Measurements from ENCODE around the gene MAB21L4. TPM values are rescaled to one million over a fixed set of nuclear protein-coding genes. Genes with fewer than 3 reads are reported as not detected.

Gene MAB21L4
- polyA plus RNA-seq, 2 donors: 181 to 254 TPM

DNA sequence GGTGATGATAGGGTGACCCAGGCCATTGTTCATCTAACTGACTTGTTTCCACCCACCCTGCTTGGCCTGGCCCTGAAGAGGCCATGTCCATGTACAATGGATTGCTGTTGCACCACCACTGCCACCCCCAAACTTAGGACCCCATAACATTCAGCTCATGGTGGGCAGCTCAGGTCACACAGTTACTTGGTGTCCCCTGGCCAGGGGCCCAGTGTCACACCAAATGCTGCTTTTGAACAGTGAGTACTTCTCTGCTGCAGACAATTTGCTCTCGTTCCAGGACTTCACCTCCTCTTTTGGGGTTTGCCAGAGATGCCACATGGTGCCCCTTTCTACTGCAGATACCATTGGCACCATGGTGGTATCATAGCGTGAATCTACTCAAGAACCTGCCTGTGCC is 11.7 kb downstream of the MAB21L4 start:
- no peaks in the 10 kb centered on the region for H3K9me3 ChIP-seq (ENCODE audit: control insufficient read depth in 2 of 2, insufficient read depth in 1 of 2, low read depth in 1 of 2, low read length in 1 of 2)
- H3K27me3 ChIP-seq (ENCODE audit: control insufficient read depth in 1 of 2, insufficient read depth in 2 of 2, low read length in 2 of 2): no peaks in the 10 kb centered on the region
- peaks cover 0 to 15% of the 10 kb centered on the region in 2 donors for H3K36me3 ChIP-seq (ENCODE audit: control insufficient read depth in 2 of 2, insufficient read depth in 2 of 2, low read length in 1 of 2)
- H3K4me1 ChIP-seq (ENCODE audit: control insufficient read depth in 2 of 2, insufficient read depth in 2 of 2, low read length in 1 of 2): peaks cover 0 to 3% of the 10 kb centered on the region in 2 donors
- WGBS, 2 donors: 83 to 93% methylated on average over 2 of the region's 2 CpGs
- H3K27ac ChIP-seq (ENCODE audit: low read depth in 2 of 2, low read length in 1 of 2): no peak overlapping the region
- H3K4me3 ChIP-seq (ENCODE audit: low read depth in 1 of 2, low read length in 2 of 2): no peak overlapping the region

DNA sequence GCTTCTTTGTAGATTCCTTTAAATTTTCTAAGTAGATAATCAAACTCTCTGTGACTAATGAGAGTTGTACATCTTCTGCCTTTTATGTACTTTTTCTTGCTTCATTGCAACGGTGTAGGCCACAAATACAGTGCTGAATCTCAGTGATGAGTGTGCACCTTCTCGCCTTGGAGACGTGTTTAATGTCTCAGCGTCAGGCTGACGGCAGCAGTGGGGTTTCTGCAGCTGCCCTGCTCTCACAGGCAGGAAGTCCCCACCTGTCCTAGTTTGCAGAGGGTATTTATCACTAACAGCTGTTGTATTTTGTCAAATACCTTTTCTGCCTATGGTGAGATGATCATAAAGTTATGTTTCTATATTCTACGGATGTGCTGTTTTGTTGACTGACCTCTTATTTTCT is 14.0 kb downstream of the MAB21L4 start:
- Histone ChIP-seq H3K4me3 (ENCODE audit: low read depth in 1 of 2, low read length in 2 of 2) (no peak overlapping the region), H3K36me3 (ENCODE audit: control insufficient read depth in 2 of 2, insufficient read depth in 2 of 2, low read length in 1 of 2) (peaks cover 0 to 6% of the 10 kb centered on the region in 2 donors), H3K9me3 (ENCODE audit: control insufficient read depth in 2 of 2, insufficient read depth in 1 of 2, low read depth in 1 of 2, low read length in 1 of 2) (no peaks in the 10 kb centered on the region), H3K27ac (ENCODE audit: low read depth in 2 of 2, low read length in 1 of 2) (no peak overlapping the region), H3K27me3 (ENCODE audit: control insufficient read depth in 1 of 2, insufficient read depth in 2 of 2, low read length in 2 of 2) (no peaks in the 10 kb centered on the region), H3K4me1 (ENCODE audit: control insufficient read depth in 2 of 2, insufficient read depth in 2 of 2, low read length in 1 of 2) (no peaks in the 10 kb centered on the region)
- 51 to 56% methylated on average over 6 of the region's 6 CpGs for WGBS, 2 donors

GRCh38 chr2:240879105-240879504 is 16.9 kb downstream of the MAB21L4 start:
- no peaks in the 10 kb centered on the region for H3K36me3 ChIP-seq (ENCODE audit: control insufficient read depth in 2 of 2, insufficient read depth in 2 of 2, low read length in 1 of 2)
- no peak overlapping the region for H3K4me3 ChIP-seq (ENCODE audit: low read depth in 1 of 2, low read length in 2 of 2)
- 76 to 86% methylated on average over 7 of the region's 7 CpGs for WGBS, 2 donors
- H3K4me1 ChIP-seq (ENCODE audit: control insufficient read depth in 2 of 2, insufficient read depth in 2 of 2, low read length in 1 of 2): no peaks in the 10 kb centered on the region
- H3K9me3 ChIP-seq (ENCODE audit: control insufficient read depth in 2 of 2, insufficient read depth in 1 of 2, low read depth in 1 of 2, low read length in 1 of 2): no peaks in the 10 kb centered on the region
- no peak overlapping the region for H3K27ac ChIP-seq (ENCODE audit: low read depth in 2 of 2, low read length in 1 of 2)
- no peaks in the 10 kb centered on the region for H3K27me3 ChIP-seq (ENCODE audit: control insufficient read depth in 1 of 2, insufficient read depth in 2 of 2, low read length in 2 of 2)

DNA sequence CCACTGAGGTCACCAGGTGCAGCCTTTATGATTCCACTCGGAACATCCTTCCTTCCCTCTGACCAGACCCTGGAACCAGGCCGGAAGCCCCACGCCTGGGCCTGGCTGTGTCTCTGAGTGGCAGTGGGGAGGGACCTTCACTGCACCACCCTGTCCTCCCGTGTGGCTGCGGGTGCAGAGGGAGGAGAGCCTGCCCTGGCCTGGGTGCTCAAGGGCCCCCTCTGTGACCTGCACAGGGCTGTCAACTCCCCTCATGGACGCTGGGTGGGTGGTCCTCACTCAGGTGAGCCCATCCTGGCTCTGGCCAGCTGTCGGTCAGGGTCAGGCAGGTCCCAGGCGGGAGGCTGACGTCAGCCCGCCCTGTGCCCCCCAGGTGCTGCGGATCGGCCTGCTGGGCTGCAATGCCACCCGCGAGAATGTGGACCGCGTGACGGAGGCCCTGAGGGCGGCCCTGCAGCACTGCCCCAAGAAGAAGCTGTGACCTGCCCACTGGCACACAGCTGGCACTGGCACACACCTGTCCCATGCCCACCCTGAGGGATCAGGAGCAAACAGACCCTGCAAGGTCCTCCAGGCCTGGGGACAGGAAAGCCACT is 17.5 kb downstream of the MAB21L4 start:
- H3K4me1 ChIP-seq (ENCODE audit: control insufficient read depth in 2 of 2, insufficient read depth in 2 of 2, low read length in 1 of 2): no peaks in the 10 kb centered on the region
- H3K4me3 ChIP-seq (ENCODE audit: low read depth in 1 of 2, low read length in 2 of 2): no peak overlapping the region
- WGBS, 2 donors: 81 to 93% methylated on average over 18 of the region's 18 CpGs
- H3K27ac ChIP-seq (ENCODE audit: low read depth in 2 of 2, low read length in 1 of 2): no peak overlapping the region
- H3K27me3 ChIP-seq (ENCODE audit: control insufficient read depth in 1 of 2, insufficient read depth in 2 of 2, low read length in 2 of 2): no peaks in the 10 kb centered on the region
- no peaks in the 10 kb centered on the region for H3K9me3 ChIP-seq (ENCODE audit: control insufficient read depth in 2 of 2, insufficient read depth in 1 of 2, low read depth in 1 of 2, low read length in 1 of 2)
- no peaks in the 10 kb centered on the region for H3K36me3 ChIP-seq (ENCODE audit: control insufficient read depth in 2 of 2, insufficient read depth in 2 of 2, low read length in 1 of 2)

GRCh38 chr2:240877460-240878340 is 18.3 kb downstream of the MAB21L4 start:
- H3K4me1 ChIP-seq (ENCODE audit: control insufficient read depth in 2 of 2, insufficient read depth in 2 of 2, low read length in 1 of 2): no peaks in the 10 kb centered on the region
- no peaks in the 10 kb centered on the region for H3K36me3 ChIP-seq (ENCODE audit: control insufficient read depth in 2 of 2, insufficient read depth in 2 of 2, low read length in 1 of 2)
- no peaks in the 10 kb centered on the region for H3K9me3 ChIP-seq (ENCODE audit: control insufficient read depth in 2 of 2, insufficient read depth in 1 of 2, low read depth in 1 of 2, low read length in 1 of 2)
- H3K27ac ChIP-seq (ENCODE audit: low read depth in 2 of 2, low read length in 1 of 2): no peak overlapping the region
- H3K27me3 ChIP-seq (ENCODE audit: control insufficient read depth in 1 of 2, insufficient read depth in 2 of 2, low read length in 2 of 2): no peaks in the 10 kb centered on the region
- no peak overlapping the region for H3K4me3 ChIP-seq (ENCODE audit: low read depth in 1 of 2, low read length in 2 of 2)
- 88 to 94% methylated on average over 40 of the region's 40 CpGs for WGBS, 2 donors

DNA sequence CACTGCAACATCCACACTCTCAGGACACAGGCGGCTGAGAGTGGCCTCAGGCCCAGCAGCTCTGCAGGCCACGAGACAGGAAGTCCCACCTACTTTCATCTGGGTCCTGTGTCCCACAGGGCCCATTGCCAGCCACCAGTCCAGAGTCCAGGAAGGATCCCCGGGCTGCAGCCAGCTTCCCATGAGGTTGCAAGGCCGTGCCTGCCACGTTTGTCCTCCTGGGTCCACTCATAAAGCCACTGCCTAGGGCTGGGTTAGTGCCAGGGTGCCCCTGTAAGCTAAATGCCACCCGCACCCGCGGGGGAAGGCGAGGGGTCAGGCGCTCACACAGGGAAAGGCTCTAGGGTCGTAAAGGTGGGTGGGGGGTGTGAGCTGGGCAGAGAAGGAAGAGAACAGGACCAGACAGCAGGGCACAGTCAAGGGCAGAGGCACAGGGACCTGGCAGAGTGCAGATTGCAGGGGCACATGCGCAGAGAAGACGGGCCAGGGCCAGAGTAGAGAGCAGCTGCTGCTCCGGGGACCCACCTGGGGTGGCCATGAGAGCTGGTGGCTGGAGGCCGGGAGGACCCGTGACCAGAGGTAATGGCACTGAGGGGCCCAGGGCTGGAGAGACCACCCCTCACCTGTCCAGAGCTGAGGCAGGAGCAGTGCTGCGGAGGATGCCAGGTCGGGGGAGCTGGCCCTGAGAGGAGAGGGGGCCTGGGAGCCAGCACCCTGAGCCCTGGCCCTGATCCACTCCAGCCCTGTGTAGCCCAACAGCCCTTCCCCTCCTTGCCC is 19.3 kb downstream of the MAB21L4 start:
- H3K27me3 ChIP-seq (ENCODE audit: control insufficient read depth in 1 of 2, insufficient read depth in 2 of 2, low read length in 2 of 2): no peaks in the 10 kb centered on the region
- no peaks in the 10 kb centered on the region for H3K4me1 ChIP-seq (ENCODE audit: control insufficient read depth in 2 of 2, insufficient read depth in 2 of 2, low read length in 1 of 2)
- 79% methylated on average over 16 to 18 of the region's 18 CpGs for WGBS, 2 donors
- no peak overlapping the region for H3K4me3 ChIP-seq (ENCODE audit: low read depth in 1 of 2, low read length in 2 of 2)
- H3K9me3 ChIP-seq (ENCODE audit: control insufficient read depth in 2 of 2, insufficient read depth in 1 of 2, low read depth in 1 of 2, low read length in 1 of 2): peaks cover 0 to 3% of the 10 kb centered on the region in 2 donors
- no peaks in the 10 kb centered on the region for H3K36me3 ChIP-seq (ENCODE audit: control insufficient read depth in 2 of 2, insufficient read depth in 2 of 2, low read length in 1 of 2)
- H3K27ac ChIP-seq (ENCODE audit: low read depth in 2 of 2, low read length in 1 of 2): no peak overlapping the region

GRCh38 chr2:240876035-240876474 is 19.9 kb downstream of the MAB21L4 start:
- no peak overlapping the region for H3K4me3 ChIP-seq (ENCODE audit: low read depth in 1 of 2, low read length in 2 of 2)
- no peaks in the 10 kb centered on the region for H3K36me3 ChIP-seq (ENCODE audit: control insufficient read depth in 2 of 2, insufficient read depth in 2 of 2, low read length in 1 of 2)
- H3K27me3 ChIP-seq (ENCODE audit: control insufficient read depth in 1 of 2, insufficient read depth in 2 of 2, low read length in 2 of 2): no peaks in the 10 kb centered on the region
- no peak overlapping the region for H3K27ac ChIP-seq (ENCODE audit: low read depth in 2 of 2, low read length in 1 of 2)
- H3K4me1 ChIP-seq (ENCODE audit: control insufficient read depth in 2 of 2, insufficient read depth in 2 of 2, low read length in 1 of 2): no peaks in the 10 kb centered on the region
- peaks cover 0 to 3% of the 10 kb centered on the region in 2 donors for H3K9me3 ChIP-seq (ENCODE audit: control insufficient read depth in 2 of 2, insufficient read depth in 1 of 2, low read depth in 1 of 2, low read length in 1 of 2)
- WGBS, 2 donors: 64 to 67% methylated on average over 7 of the region's 7 CpGs

- Histone ChIP-seq H3K9me3 (ENCODE audit: control insufficient read depth in 2 of 2, insufficient read depth in 1 of 2, low read depth in 1 of 2, low read length in 1 of 2) (peaks cover 0 to 3% of the 10 kb centered on the region in 2 donors), H3K4me1 (ENCODE audit: control insufficient read depth in 2 of 2, insufficient read depth in 2 of 2, low read length in 1 of 2) (no peaks in the 10 kb centered on the region), H3K27me3 (ENCODE audit: control insufficient read depth in 1 of 2, insufficient read depth in 2 of 2, low read length in 2 of 2) (no peaks in the 10 kb centered on the region), H3K27ac (ENCODE audit: low read depth in 2 of 2, low read length in 1 of 2) (no peak overlapping the region), H3K36me3 (ENCODE audit: control insufficient read depth in 2 of 2, insufficient read depth in 2 of 2, low read length in 1 of 2) (no peaks in the 10 kb centered on the region), H3K4me3 (ENCODE audit: low read depth in 1 of 2, low read length in 2 of 2) (no peak overlapping the region)
- 88 to 94% methylated on average over 22 of the region's 22 CpGs for WGBS, 2 donors
These were observed 20.5 kb downstream of the MAB21L4 start for GRCh38 chr2:240875228-240876034.

DNA sequence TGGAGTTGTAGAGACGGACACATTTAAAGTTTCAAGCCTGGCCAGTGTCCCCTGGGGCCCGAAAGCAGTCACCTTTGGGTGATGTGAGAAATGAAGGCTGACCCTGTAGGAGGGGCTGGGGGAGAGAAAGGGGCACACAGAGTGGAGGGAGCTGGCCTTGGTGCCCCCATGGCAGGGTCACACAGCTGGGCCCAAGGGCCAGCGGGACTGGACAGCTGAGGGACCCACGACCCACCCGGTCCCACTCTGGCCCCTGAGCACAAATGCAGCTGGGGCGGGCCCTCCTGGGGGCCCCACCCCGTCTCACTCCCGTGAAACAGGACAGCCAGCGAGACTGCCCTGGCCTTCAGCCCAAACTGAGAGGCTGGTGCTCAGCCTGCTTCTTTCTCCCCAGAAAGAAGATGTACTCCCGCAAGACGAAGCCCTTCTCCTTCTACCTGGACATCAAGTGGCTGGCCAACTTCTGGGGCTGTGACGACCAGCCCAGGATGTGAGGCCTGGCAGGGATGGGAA is 21.2 kb downstream of the MAB21L4 start:
- H3K27me3 ChIP-seq (ENCODE audit: control insufficient read depth in 1 of 2, insufficient read depth in 2 of 2, low read length in 2 of 2): no peaks in the 10 kb centered on the region
- H3K27ac ChIP-seq (ENCODE audit: low read depth in 2 of 2, low read length in 1 of 2): no peak overlapping the region
- H3K36me3 ChIP-seq (ENCODE audit: control insufficient read depth in 2 of 2, insufficient read depth in 2 of 2, low read length in 1 of 2): no peaks in the 10 kb centered on the region
- WGBS, 2 donors: 83% methylated on average over 12 of the region's 12 CpGs
- peaks cover 0 to 3% of the 10 kb centered on the region in 2 donors for H3K9me3 ChIP-seq (ENCODE audit: control insufficient read depth in 2 of 2, insufficient read depth in 1 of 2, low read depth in 1 of 2, low read length in 1 of 2)
- H3K4me1 ChIP-seq (ENCODE audit: control insufficient read depth in 2 of 2, insufficient read depth in 2 of 2, low read length in 1 of 2): no peaks in the 10 kb centered on the region
- no peak overlapping the region for H3K4me3 ChIP-seq (ENCODE audit: low read depth in 1 of 2, low read length in 2 of 2)

Measured in esophagus (tissue), 2 donors.